ENCODE results near the gene P3H2. TPM values are rescaled to one million over a fixed set of nuclear protein-coding genes. Genes with fewer than 3 reads are reported as not detected.

P3H2 gene
- total RNA-seq, 3 donors from 2014 or later = 16.1 to 51.1 (median 44.1) TPM

- intact Hi-C loops (cut with DNase I, micrococcal nuclease) = no loop called here
- no peak overlapping the region for H3K4me3 ChIP-seq
- no peak for DNase-seq
- ATAC-seq = no peak
- no peaks in the 10 kb centered on the region for H3K36me3 ChIP-seq (ENCODE audit: low read depth)
- H3K4me1 ChIP-seq (ENCODE audit: low read depth) = no peaks in the 10 kb centered on the region
- no peaks in the 10 kb centered on the region for H3K9me3 ChIP-seq
- TF ChIP-seq CTCF (IDR thresholded peaks at IDR 0.05) = no peak
These were observed 87.8 kb downstream of the P3H2 start for GRCh38 chr3:190032923-190033322.

- Histone ChIP-seq H3K4me3 (no peak overlapping the region), H3K9me3 (no peaks in the 10 kb centered on the region), H3K36me3 (ENCODE audit: low read depth) (no peaks in the 10 kb centered on the region), H3K4me1 (ENCODE audit: low read depth) (no peaks in the 10 kb centered on the region)
- ATAC-seq = peak; percentile 54
- no peak for TF ChIP-seq CTCF (IDR thresholded peaks at IDR 0.05)
- DNase-seq = no peak
- intact Hi-C loops (cut with DNase I, micrococcal nuclease) = no loop called here
These were observed 88.6 kb downstream of the P3H2 start for GRCh38 chr3:190031887-190032752.

GRCh38 chr3:190027116-190027515, 93.6 kb downstream of the P3H2 start:
- Histone ChIP-seq H3K4me3 (no peak overlapping the region), H3K4me1 (ENCODE audit: low read depth) (no peaks in the 10 kb centered on the region), H3K9me3 (no peaks in the 10 kb centered on the region), H3K36me3 (ENCODE audit: low read depth) (no peaks in the 10 kb centered on the region)
- no peak for ATAC-seq
- DNase-seq = no peak
- no peak for TF ChIP-seq CTCF (IDR thresholded peaks at IDR 0.05)
- intact Hi-C loops (cut with DNase I, micrococcal nuclease) = no loop called here

- ATAC-seq (no peak), DNase-seq (no peak)
- TF ChIP-seq CTCF (IDR thresholded peaks at IDR 0.05) = no peak
- Histone ChIP-seq H3K36me3 (ENCODE audit: low read depth) (no peaks in the 10 kb centered on the region), H3K4me1 (ENCODE audit: low read depth) (no peaks in the 10 kb centered on the region), H3K4me3 (no peak overlapping the region), H3K9me3 (no peaks in the 10 kb centered on the region)
- intact Hi-C loops (cut with DNase I, micrococcal nuclease) = no loop called here
These were observed 94.5 kb downstream of the P3H2 start for GRCh38 chr3:190026154-190026553.

GRCh38 chr3:190024912-190025311, 95.8 kb downstream of the P3H2 start:
- ATAC-seq (no peak), DNase-seq (no peak)
- Histone ChIP-seq H3K4me1 (ENCODE audit: low read depth) (no peaks in the 10 kb centered on the region), H3K4me3 (no peak overlapping the region), H3K36me3 (ENCODE audit: low read depth) (no peaks in the 10 kb centered on the region), H3K9me3 (no peaks in the 10 kb centered on the region)
- TF ChIP-seq CTCF (IDR thresholded peaks at IDR 0.05) = no peak
- intact Hi-C loops (cut with DNase I, micrococcal nuclease) = no loop called here
